ENCODE results near the gene CARS2. TPM values are rescaled to one million over a fixed set of nuclear protein-coding genes. Genes with fewer than 3 reads are reported as not detected.

Gene CARS2
- total and polyA plus RNA-seq, 2 of the 8 experiments (the other 6 are each of a cell fraction or from before 2014, with no cell fraction given), result 47.7 to 55.9 TPM

DNA sequence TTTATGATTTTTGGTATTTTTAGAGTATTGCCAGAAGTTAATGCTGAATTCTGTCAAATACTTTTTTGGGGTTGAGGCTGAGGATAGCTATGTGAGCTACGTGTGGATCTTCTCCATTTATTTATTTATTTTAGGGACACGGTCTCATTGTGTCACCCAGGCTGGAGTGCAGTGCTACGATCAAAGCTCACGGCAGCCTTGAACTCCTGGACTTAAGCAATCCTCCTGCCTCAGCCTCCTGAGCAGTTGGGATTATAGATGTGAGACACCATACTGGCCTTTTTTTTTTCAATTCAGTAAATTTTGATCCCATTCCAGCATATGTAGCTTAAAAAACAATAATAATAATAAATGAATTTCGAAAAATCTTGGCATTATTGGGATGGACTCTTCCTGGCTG lies 28.6 kb upstream of the CARS2 start:
- WGBS, 2 experiments (ENCODE audit: extremely low coverage in 1 of 2, insufficient coverage in 1 of 2, insufficient read length in 1 of 2, insufficient replicate concordance in 2 of 2, low coverage in 1 of 2, low lambda C conversion rate in 2 of 2, missing lambda C conversion rate in 1 of 2), result 93% methylated on average over 5 of the region's 5 CpGs; no CpG with 5 or more reads in 1 of the 2 experiments
- Histone ChIP-seq H3K23ac (ENCODE audit: insufficient read length) (no peak overlapping the region), H4K5ac (ENCODE audit: insufficient read length, low read depth, low read length) (no peak overlapping the region)
- TF ChIP-seq, protein P1, sequence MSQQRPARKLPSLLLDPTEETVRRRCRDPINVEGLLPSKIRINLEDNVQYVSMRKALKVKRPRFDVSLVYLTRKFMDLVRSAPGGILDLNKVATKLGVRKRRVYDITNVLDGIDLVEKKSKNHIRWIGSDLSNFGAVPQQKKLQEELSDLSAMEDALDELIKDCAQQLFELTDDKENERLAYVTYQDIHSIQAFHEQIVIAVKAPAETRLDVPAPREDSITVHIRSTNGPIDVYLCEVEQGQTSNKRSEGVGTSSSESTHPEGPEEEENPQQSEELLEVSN (IDR thresholded peaks at IDR 0.05), result no peak
- TF ChIP-seq SP4 (IDR thresholded peaks at IDR 0.05; ENCODE audit: low read length) (no peak), PHF8 (conservative IDR thresholded peaks at IDR 0.05; ENCODE audit: low read depth, low read length) (no peak), GABPA (IDR thresholded peaks at IDR 0.05; ENCODE audit: borderline replicate concordance, insufficient read depth, low read length) (no peak), EZH2 (IDR thresholded peaks at IDR 0.05; ENCODE audit: low read depth, low read length, severe bottlenecking) (no peak), SIX5 (IDR thresholded peaks at IDR 0.05; ENCODE audit: low read depth, low read length) (no peak), SAP30 (IDR thresholded peaks at IDR 0.05; ENCODE audit: insufficient read depth, insufficient replicate concordance, low read length) (no peak), SRF (IDR thresholded peaks at IDR 0.05; ENCODE audit: low read depth, low read length) (no peak), CTBP2 (IDR thresholded peaks at IDR 0.05; ENCODE audit: borderline replicate concordance, insufficient read depth, insufficient read length, low read length) (no peak), POLR2AphosphoS5 (IDR thresholded peaks at IDR 0.05; ENCODE audit: low read depth, low read length) (no peak), ZNF274 (IDR thresholded peaks at IDR 0.05; ENCODE audit: borderline replicate concordance, extremely low read depth, low read length) (no peak), CHD1 (IDR thresholded peaks at IDR 0.05; ENCODE audit: low read depth, low read length) (no peak), RNF2 (IDR thresholded peaks at IDR 0.05; ENCODE audit: borderline replicate concordance, low read depth, low read length, missing control alignments, poor library complexity, severe bottlenecking) (no peak)

More for the DNA sequence above, 28.6 kb upstream of the CARS2 start:
- no peaks in the 10 kb centered on the region for H3K27me3 ChIP-seq (replicated peaks in 1 of 4; ENCODE audit: control insufficient read depth in 3 of 4, extremely low read depth in 1 of 4, insufficient read depth in 3 of 4, low read length in 3 of 4)
- no peaks in the 10 kb centered on the region for H3K36me3 ChIP-seq (ENCODE audit: control insufficient read depth in 2 of 4, insufficient read depth in 4 of 4, low read length in 3 of 4)
- no peak overlapping the region for H2AFZ ChIP-seq (ENCODE audit: low read length)
- H4K91ac ChIP-seq (replicated peaks; ENCODE audit: insufficient read length, low read length), result no peak overlapping the region
- H3K14ac ChIP-seq (ENCODE audit: insufficient read length), result no peak overlapping the region
- no peak overlapping the region for H2AK5ac ChIP-seq (ENCODE audit: low read depth, low read length)
- no peak overlapping the region for H2BK20ac ChIP-seq (ENCODE audit: low read length)
- H3K79me2 ChIP-seq (ENCODE audit: control insufficient read depth in 1 of 2, insufficient read depth in 2 of 2, low read length in 2 of 2), result no peaks in the 10 kb centered on the region
- no peak overlapping the region for H2BK120ac ChIP-seq (replicated peaks; ENCODE audit: low read depth, low read length)
- no peak overlapping the region for H4K8ac ChIP-seq (ENCODE audit: extremely low read depth, insufficient read depth, low read length)
- H2BK12ac ChIP-seq (ENCODE audit: low read depth, low read length), result no peak overlapping the region
- H3K23me2 ChIP-seq (ENCODE audit: low read depth, low read length), result no peaks in the 10 kb centered on the region
- H3K4me3 ChIP-seq (ENCODE audit: extremely low read depth in 1 of 4, insufficient read depth in 2 of 4, low read depth in 3 of 4, low read length in 4 of 4), result no peak overlapping the region
- H2BK5ac ChIP-seq (ENCODE audit: low read depth, low read length), result no peak overlapping the region
- no peak overlapping the region for H3K18ac ChIP-seq (ENCODE audit: extremely low read depth, low read length)
- H3K9ac ChIP-seq (replicated peaks in 1 of 4; ENCODE audit: extremely low read depth in 1 of 4, low read depth in 3 of 4, low read length in 3 of 4), result no peak overlapping the region
- H4K20me1 ChIP-seq (replicated peaks in 1 of 2; ENCODE audit: control insufficient read depth in 1 of 2, insufficient read depth in 2 of 2, low read length in 2 of 2), result no peaks in the 10 kb centered on the region
- no peaks in the 10 kb centered on the region for H3K4me1 ChIP-seq (replicated peaks in 1 of 4; ENCODE audit: control insufficient read depth in 3 of 4, insufficient read depth in 4 of 4, low read length in 3 of 4)
- H3K4me2 ChIP-seq (ENCODE audit: insufficient read depth in 1 of 2, low read depth in 2 of 2, low read length in 2 of 2), result no peak overlapping the region
- no peak for FAIRE-seq
- H3K27ac ChIP-seq (ENCODE audit: low read depth, low read length), result no peak overlapping the region
- H3K9me3 ChIP-seq (ENCODE audit: insufficient read depth in 2 of 2, low read depth in 1 of 2, low read length in 1 of 2), result peaks cover 8 to 10% of the 10 kb centered on the region in 2 experiments
- no peak overlapping the region for H3K56ac ChIP-seq (replicated peaks; ENCODE audit: insufficient read length, low read depth, low read length)
- H2BK15ac ChIP-seq (ENCODE audit: low read length), result no peak overlapping the region
- CTCF ChIA-PET (ENCODE audit: partially characterized antibody), result interaction anchor here (0.6 kb wide), 1 partner anchor 1820 kb away, joined by 3 read pairs; no protein-coding TSS in a partner anchor
- POLR2A ChIA-PET (ENCODE audit: partially characterized antibody), result no interaction called here
- H3K79me1 ChIP-seq (ENCODE audit: low read depth, low read length), result no peaks in the 10 kb centered on the region
- no peak for DNase-seq (ENCODE audit: low read depth in 1 of 2, low spot score in 2 of 2)
- H3K4ac ChIP-seq (replicated peaks; ENCODE audit: insufficient read length, low read depth, low read length), result no peak overlapping the region

All from H1 (cell line).